Right renal pelvis (tissue), 4 donors: Measurements from ENCODE around the gene IL36G. TPM values are rescaled to one million over a fixed set of nuclear protein-coding genes. Genes with fewer than 3 reads are reported as not detected.
"Not testable (repeated sequence)": the region's sequence is repeated elsewhere in the genome, so short reads cannot be mapped to it uniquely, and the experiment has no call there.

Source experiments
- DNase-seq, 4 donors: peaks; one replicate each; pipeline ENCODE4 v3.0.0-alpha.2; 2013; ENCODE audit warnings: low read depth in 4 of 4, low spot score in 3 of 4, missing footprints in 1 of 4
- polyA plus RNA-seq, 4 donors: library from polyadenylated mRNA; unstranded; fragments of 120-200 nt; gene quantifications; one replicate each; pipeline ENCODE4 v1.2.1, GENCODE V29; 2013; ENCODE audit not compliant: insufficient read length in 4 of 4

The IL36G gene
- under 1 TPM in 3 of 4 donors, not detected in 1; 0.05 to 0.29 (median 0.17) TPM for polyA plus RNA-seq

DNA sequence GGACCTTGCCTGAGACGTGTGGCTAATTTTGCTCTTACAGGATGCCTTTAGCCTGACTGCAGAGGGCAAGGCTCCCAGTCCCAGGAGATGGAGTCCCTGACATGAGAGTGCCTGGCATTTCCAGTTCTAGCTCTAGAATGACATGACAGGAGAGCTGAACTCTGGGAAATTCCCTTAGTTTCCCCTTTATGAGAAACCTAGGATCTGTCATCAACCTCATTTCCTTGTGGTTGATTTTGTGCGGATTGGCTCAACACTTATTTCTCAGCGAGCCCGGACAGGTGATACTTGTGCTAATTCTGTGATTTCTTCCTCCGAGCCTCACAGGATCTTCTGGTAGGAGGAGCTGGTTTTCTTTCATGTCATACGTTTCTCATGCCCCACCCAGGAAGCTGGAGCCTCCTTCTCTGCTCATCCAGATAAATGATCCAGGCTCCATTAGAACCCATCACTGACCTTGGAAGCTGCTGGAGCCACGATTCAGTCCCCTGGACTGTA is at the start of gene IL36G:
Gene IL36G, plus strand, starts transcription at position 448 of the 498 bp plus-strand sequence. CDS start 633 bp downstream, outside the sequence.
- DNase-seq = no peak

DNA sequence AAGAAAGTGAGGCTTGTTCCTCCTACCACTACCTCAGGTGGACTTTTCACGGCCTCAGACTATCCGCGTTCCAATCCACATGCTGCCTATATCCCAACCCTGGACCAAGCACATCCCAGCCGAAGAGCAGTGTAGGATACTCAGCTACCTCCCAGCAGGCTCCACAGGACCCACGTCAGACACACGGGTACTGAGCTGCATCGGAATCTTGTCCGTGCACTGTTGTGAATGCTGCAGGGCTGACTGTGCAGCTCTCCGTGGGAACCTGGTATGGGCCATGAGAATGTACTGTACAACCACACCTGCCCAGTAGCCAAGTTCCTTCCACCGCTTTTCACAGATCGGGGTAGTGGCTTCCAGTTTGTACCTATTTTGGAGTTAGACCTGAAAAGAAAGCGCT is 44.5 kb upstream of the IL36G start:
- DNase-seq = no peak

DNA sequence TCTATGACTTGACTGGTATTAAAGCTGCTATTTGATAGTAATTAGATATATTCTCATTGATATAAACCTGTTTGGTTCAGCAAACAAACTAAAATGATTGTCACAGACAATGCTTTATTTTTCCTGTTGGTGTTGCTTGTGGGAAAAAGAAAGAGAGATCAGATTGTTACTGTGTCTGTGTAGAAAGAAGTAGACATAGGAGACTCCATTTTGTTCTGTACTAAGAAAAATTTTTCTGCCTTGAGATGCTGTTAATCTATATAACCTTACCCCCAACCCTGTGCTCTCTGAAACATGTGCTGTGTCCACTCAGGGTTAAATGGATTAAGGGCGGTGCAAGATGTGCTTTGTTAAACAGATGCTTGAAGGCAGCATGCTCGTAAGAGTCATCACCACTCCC is 43.7 kb upstream of the IL36G start:
- not testable (repeated sequence) for DNase-seq

- no peak for DNase-seq
Observed at GRCh38 chr2:112936927-112937232, 40.9 kb upstream of the IL36G start.

DNA sequence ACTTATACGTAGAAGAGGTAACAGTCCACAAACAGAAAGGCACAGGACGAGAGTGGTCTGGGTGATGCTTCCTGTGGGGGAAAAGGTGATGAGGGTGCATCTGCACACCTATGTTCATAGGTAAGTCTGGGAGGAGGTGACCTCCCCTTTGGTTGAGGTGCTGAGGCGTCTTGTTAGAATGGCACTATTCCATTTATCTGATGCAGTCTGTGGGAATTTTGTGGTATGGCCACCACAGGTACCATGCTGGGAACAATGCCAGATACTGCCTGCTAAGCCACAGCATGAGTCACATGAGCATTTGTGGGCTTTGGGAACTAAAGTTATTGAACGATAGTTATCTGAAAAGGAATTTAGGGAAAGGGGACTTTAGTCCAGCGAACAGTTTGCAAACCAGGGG is 38.9 kb upstream of the IL36G start:
- no peak for DNase-seq

GRCh38 chr2:112939425-112939824 is 38.4 kb upstream of the IL36G start:
- DNase-seq = no peak

DNA sequence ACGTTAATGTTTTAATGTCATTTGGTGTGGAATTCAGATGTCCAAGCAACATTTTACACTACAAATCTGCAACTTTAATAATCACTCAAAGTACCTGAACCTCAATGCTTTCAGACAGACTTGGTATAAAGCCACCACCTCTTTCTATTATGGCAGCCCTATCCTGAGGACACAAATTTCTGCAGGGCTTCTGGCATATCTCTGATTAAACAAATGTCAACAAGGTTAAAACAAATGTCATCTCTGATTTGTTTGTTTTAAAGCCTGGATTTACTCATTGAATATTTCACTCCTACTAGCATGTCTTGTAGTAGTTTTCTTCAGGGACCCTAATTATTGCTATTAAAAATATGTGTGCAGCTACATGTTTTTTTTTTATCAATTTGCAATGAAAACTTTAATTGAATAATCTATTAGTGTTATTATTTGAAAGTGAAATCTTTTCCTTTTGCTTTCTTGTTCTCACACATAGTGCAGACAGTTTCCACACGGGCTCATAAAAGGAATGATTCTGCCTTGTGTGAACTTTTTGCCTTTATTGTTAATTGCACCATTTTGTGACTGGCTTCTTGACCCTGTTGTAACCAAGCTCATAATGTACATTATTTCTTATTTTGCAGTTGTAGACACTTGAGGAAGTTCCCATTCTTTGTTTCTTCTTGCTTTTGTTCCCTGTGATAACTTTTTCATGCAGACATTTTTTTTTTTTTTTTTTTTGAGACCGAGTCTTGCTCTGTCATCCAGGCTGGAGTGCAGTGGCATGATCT is 36.8 kb upstream of the IL36G start:
- no peak for DNase-seq

DNA sequence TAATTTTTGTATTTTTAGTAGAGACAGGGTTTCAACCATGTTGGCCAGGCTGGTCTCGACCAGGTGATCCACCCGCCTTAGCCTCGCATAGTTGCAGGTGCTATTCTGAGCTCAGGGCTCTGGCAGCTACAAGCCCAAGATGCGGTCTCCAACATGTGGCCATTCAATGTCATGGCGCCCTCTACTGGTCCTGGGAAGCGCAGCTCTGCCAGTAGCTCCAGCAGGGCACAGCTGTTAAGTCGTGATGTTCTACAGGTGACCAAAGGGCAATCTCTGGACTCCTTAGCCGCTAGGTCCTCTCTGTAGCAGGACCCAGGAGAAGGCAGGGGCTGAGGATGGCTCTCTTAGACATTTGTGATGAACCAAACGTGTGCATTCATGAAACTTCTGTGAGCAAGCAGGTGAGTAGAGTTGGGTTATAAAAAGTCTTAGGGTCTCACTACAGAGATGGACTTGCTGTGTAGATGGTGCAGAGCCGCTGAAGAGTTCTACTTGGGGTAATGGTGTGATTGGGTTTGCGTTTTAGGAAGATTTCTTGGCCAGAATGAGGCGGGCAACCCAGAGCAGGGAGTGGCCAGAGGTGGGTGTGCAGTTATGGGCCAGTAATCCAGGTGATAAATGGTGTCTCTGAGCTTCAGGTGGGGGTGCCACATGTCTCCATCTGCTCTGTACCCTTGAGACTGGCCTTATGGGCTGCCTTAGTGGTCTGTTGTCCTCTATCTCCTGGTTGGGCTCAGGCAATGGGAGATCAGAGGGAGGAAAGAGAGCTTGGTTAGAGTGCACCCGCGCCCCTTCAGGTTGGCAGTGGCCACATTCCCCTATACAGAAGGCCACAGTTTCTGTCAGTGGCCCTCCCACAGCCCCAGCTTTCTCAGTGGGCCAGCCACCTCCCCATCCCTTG is 35.8 kb upstream of the IL36G start:
- peak; percentile 61 to 68 (median 64) for DNase-seq

- no peak for DNase-seq
Observed at GRCh38 chr2:112942654-112943002, 35.2 kb upstream of the IL36G start.

DNA sequence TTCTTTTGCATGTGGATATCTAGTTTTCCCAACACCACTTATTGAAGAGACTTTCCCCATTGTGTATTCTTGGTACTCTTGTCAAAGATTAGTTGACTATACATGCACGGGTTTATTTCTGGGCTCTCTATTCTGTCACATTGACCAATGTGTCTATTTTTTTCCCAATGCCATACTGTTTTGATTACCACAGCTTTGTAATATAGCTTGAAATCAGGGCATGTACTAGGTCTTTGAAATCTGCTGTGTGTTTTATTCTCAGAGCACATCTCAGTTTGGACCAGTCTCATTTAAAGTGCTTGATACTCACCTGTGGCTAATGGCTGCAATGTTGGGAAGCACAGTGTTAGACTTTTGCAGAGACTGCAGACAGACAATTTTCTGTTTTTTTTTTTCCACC is 32.8 kb upstream of the IL36G start:
- no peak for DNase-seq

DNA sequence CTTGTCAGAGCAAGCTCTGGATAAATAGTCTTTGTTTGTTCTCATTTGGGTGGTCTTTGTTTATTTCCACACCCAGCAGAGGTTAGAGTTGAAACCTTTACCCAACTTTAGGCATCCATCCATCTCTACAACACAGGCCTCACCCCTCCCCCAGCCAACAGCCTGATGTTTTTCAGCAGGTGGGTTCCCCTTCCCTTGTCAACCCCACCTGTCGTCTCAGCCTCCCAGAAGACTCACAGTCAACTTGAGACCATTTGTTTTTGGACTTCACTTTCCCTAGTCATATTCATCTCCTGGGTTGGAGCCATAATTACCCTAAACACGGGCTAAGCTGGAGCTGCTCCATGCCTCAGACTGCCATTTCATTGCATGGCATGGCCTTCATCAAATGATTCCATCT is 31.7 kb upstream of the IL36G start:
- no peak for DNase-seq

DNA sequence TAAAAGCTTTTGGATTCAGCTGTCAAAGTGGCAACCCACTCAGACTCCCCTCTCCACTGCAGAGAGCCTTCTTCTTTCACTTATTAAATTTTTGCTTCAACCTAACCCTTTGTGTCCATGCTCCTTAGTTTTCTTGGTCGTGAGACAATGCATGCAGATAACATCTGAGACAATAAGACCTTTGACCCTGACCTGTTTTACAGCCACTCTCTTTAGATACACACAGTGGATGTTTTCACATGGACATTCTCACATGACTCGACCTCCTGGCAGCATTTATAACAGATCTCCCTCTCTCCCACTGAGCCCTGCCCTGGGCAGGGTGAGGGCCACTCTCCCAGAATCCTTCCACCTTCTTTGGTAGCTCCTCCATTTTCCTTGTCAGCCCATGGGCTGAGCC is 30.4 kb upstream of the IL36G start:
- DNase-seq = no peak

- DNase-seq = no peak
Observed at GRCh38 chr2:112949456-112949855, 28.4 kb upstream of the IL36G start.

- no peak for DNase-seq
Observed at GRCh38 chr2:112954364-112954763, 23.4 kb upstream of the IL36G start.

GRCh38 chr2:112957511-112957910 is 20.3 kb upstream of the IL36G start:
- no peak for DNase-seq

DNA sequence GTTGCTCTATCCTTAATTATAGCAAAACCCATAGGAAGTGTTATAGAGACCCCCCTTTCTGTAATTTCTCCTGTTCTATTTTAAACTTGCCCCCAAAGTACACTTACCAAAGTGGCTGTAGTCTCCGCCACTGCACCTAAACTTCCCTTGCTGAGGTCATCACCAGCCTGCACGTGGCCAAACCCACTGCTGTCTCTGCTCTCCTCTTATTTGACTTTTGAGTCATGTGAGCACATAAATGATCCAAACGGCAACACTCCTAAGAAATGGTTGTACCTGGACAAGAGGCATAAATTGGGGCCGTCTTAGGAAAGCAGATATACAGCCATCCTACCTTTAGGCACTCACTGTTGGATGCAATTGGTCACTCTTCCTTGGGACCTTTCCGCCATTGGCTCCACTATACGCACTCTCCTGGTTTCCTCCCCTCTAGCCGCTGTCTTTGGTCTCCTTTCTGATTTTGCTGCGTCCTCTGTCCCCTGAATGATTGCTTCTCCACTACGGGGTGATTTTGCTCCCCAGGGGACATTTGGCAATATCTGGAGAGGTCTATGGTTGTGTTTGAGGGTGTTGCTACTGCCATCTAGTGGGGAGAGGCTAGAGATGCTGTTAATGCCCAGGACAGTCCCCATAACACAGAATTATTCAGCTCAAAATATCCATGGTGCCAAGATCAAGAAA is 19.2 kb upstream of the IL36G start:
- DNase-seq = peak; percentile 8 to 41 (median 30)

GRCh38 chr2:112959109-112959812 is 18.5 kb upstream of the IL36G start:
- DNase-seq = no peak

- DNase-seq = no peak
Observed at GRCh38 chr2:112960230-112960825, 17.5 kb upstream of the IL36G start.

DNA sequence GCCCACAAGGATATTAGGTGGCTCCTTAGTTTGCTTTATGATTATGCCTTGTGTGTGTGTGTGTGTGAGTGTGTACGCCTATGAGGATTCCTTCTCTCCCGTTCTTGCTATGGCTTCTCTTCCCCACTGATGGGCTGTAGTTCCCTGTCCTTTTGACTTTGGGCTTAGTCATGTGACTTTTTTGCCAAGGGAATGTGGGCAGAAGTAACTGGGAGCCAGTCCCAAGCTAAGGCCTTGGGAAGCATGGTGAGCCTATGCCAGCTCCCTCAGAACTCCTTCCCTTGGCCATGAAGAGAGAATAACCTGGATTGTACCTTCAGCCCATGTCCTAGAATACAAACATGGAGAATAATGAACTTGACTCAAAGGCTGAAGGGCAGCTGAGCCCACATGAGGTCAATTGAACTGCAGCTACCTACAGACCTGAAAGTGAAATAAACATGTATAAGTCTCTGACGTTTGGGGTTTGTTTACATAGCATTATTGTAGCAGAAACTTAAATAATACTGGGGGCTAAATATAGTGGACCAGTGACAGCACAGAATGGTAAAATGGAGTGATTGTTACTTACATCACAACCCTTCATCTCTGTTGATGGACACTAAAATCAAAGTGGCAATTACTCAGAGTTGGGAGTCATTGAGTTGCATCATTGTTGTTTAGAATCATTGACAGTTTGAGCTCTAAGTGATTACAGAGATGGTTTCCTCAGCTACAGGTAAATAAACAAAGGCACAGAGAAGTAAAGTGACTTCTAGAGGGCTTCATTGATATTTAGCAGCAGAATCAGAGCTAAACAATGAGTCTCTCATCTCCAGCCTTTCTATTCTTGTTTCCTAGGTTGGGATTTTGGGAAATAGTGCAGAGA is 15.3 kb upstream of the IL36G start:
- no peak for DNase-seq
